Ascending aorta (tissue), 2 donors: Measurements from ENCODE around the gene IPO4. TPM values are rescaled to one million over a fixed set of nuclear protein-coding genes. Genes with fewer than 3 reads are reported as not detected.

Experiments used
- DNase-seq, 2 donors: peaks; one replicate each; pipeline ENCODE4 v3.0.0-alpha.2; 2019; ENCODE audit warnings: low spot score in 2 of 2
- H3K27ac ChIP-seq, 2 donors: fragments of 200-600 bp; sonication (generic); one replicate each; pipeline ENCODE4 v1.5.1; 2016 to 2017; ENCODE audit warnings: mild to moderate bottlenecking in 1 of 2
- H3K27me3 ChIP-seq: fragments of 200-600 bp; sonication (generic); one replicate; pipeline ENCODE4 v1.5.1; 2017
- H3K36me3 ChIP-seq, 2 donors: fragments of 200-600 bp; sonication (generic); one replicate each; pipeline ENCODE4 v1.5.1; 2016
- H3K4me1 ChIP-seq, 2 donors: fragments of 200-600 bp; sonication (generic); one replicate each; pipeline ENCODE4 v1.5.1; 2016 to 2017; ENCODE audit warnings: mild to moderate bottlenecking in 1 of 2
- H3K4me3 ChIP-seq, 2 donors: fragments of 200-600 bp; sonication (generic); one replicate each; pipeline ENCODE4 v1.5.1; 2016 to 2017; ENCODE audit warnings: mild to moderate bottlenecking in 1 of 2
- H3K9me3 ChIP-seq, 2 donors: fragments of 200-600 bp; sonication (generic); one replicate each; pipeline ENCODE4 v1.5.1; 2016
- CTCF ChIP-seq, 3 experiments: fragments of 200-600 bp in 2 of 3; fragments of 450-650 bp in 1 of 3; sonication (generic) in 2 of 3; IDR thresholded peaks; one replicate each; pipeline ENCODE4 v1.5.1; 2016 to 2019; ENCODE audit warnings: antibody characterized with exemption in 3 of 3, mild to moderate bottlenecking in 1 of 3, moderate library complexity in 1 of 3
- intact Hi-C: fragments of 100-400 bp; cut with DNase I; formaldehyde crosslinking; loops from one replicate; pipeline ENCODE4 v1.15.1; 2023
- total RNA-seq: library from RNA; depleted of rRNA; stranded (reverse); fragments of >200 nt; gene quantifications from one replicate; pipeline ENCODE4 v1.1.0, GENCODE V29; 2016

Gene IPO4
- total RNA-seq, 1 donor from 2014 or later, result 140 TPM

- H3K4me1 ChIP-seq, result peaks cover 0 to 19% of the 10 kb centered on the region in 2 donors
- TF ChIP-seq CTCF (IDR thresholded peaks at IDR 0.05), result no peak
- H3K27ac ChIP-seq, result no peak overlapping the region
- DNase-seq, result no peak
- H3K4me3 ChIP-seq, result no peak overlapping the region
- intact Hi-C loops, result no loop called here
- peaks cover 29 to 54% of the 10 kb centered on the region in 2 donors for H3K36me3 ChIP-seq
- H3K27me3 ChIP-seq, result no peaks in the 10 kb centered on the region
- H3K9me3 ChIP-seq, result no peaks in the 10 kb centered on the region
Observed at GRCh38 chr14:24185741-24186140, 2.9 kb downstream of the IPO4 start.

- intact Hi-C loops, result no loop called here
- Histone ChIP-seq H3K4me3 (no peak overlapping the region), H3K9me3 (no peaks in the 10 kb centered on the region), H3K36me3 (peaks cover 29 to 58% of the 10 kb centered on the region in 2 donors), H3K27ac (no peak overlapping the region), H3K27me3 (no peaks in the 10 kb centered on the region), H3K4me1 (peaks cover 0 to 19% of the 10 kb centered on the region in 2 donors)
- no peak for TF ChIP-seq CTCF (IDR thresholded peaks at IDR 0.05)
- DNase-seq, result no peak
Observed at GRCh38 chr14:24185026-24185425, 3.6 kb downstream of the IPO4 start.

- H3K27ac ChIP-seq, result no peak overlapping the region
- intact Hi-C loops, result no loop called here
- TF ChIP-seq CTCF (IDR thresholded peaks at IDR 0.05), result no peak
- DNase-seq, result no peak
- peaks cover 31 to 63% of the 10 kb centered on the region in 2 donors for H3K36me3 ChIP-seq
- peaks cover 0 to 15% of the 10 kb centered on the region in 2 donors for H3K4me1 ChIP-seq
- no peaks in the 10 kb centered on the region for H3K9me3 ChIP-seq
- H3K27me3 ChIP-seq, result no peaks in the 10 kb centered on the region
- H3K4me3 ChIP-seq, result no peak overlapping the region
Observed at GRCh38 chr14:24184104-24184970, 4.3 kb downstream of the IPO4 start.

- Histone ChIP-seq H3K36me3 (peaks cover 42 to 76% of the 10 kb centered on the region in 2 donors), H3K4me3 (no peak overlapping the region), H3K9me3 (no peaks in the 10 kb centered on the region), H3K27ac (no peak overlapping the region), H3K27me3 (no peaks in the 10 kb centered on the region), H3K4me1 (peaks cover 0 to 7% of the 10 kb centered on the region in 2 donors)
- TF ChIP-seq CTCF (IDR thresholded peaks at IDR 0.05), result no peak
- no peak for DNase-seq
- intact Hi-C loops, result no loop called here
Observed at GRCh38 chr14:24183014-24183481, 5.6 kb downstream of the IPO4 start.

GRCh38 chr14:24182110-24182882, 6.3 kb downstream of the IPO4 start:
- Histone ChIP-seq H3K4me3 (no peak overlapping the region), H3K4me1 (no peaks in the 10 kb centered on the region), H3K27ac (no peak overlapping the region), H3K9me3 (no peaks in the 10 kb centered on the region), H3K27me3 (no peaks in the 10 kb centered on the region), H3K36me3 (peaks cover 46 to 84% of the 10 kb centered on the region in 2 donors)
- no peak for DNase-seq
- intact Hi-C loops, result no loop called here
- no peak for TF ChIP-seq CTCF (IDR thresholded peaks at IDR 0.05)
